Measurements from ENCODE around the gene RAI1.
"Not testable (repeated sequence)": the region's sequence is repeated elsewhere in the genome, so short reads cannot be mapped to it uniquely, and the experiment has no call there.

RAI1 gene

GRCh38 chr17:17679243-17679642 is 2.0 kb upstream of the RAI1 start:
- DNase-seq (ENCODE audit: extremely low read depth in 1 of 2, low read depth in 1 of 2) = no peak

DNA sequence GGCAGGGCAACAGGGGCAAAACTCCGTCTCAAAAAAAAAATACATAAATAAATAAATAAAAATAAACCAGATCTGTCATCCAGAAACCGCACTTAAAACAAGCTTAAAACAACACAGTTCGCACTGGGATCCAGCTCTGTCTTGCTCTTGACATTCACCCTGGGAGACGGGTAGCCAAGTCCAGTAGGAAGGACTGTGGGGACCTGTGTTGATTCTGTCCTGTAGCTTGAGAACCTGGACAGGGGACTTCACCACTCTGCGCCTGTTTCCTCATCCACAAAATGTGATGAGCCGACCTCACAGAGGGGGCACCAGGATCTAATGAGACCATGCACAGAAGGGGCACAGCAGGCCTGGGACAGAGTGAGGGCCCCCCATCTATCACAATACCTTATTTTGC is 1.5 kb upstream of the RAI1 start:
- no peak for DNase-seq (ENCODE audit: extremely low read depth in 1 of 2, low read depth in 1 of 2)

DNA sequence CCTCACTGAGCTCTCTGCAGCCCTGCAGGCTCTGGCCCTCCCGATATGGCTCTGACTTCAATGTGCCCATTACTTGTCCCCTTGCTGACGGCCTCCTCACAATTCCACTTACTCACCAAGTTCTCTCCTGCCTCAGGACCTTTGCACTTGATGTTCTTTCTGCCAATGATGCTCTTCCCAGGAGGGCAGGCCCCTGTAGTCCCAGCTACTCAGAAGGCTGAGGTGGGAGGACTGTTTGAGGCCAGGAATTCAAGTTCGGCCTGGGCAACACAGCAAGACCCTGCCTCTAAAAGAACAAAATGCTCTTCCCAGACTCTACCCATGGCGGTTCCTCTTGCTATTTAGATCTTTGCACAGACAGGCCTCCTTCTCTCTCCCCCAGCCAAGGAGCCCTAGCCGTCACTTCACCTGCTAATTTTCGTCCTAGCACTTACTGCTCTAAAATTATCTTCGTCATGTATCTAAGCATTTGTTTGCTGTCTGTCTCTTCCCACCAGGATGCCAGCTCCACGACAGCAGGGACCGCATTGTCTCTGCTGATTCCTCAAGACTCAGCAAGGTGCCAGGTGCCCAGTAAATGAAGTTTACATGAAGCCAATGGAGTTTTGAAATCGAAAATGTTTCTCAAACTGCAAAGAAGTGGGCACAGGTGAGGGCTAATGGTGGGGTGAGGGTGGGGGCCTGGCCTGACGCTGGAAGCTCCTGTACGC is 626 bp upstream of the RAI1 start:
- DNase-seq (ENCODE audit: extremely low read depth in 1 of 2, low read depth in 1 of 2) = no peak

GRCh38 chr17:17681744-17682292 is 560 bp downstream of the RAI1 start:
- no peak for DNase-seq (ENCODE audit: extremely low read depth in 1 of 2, low read depth in 1 of 2)

DNA sequence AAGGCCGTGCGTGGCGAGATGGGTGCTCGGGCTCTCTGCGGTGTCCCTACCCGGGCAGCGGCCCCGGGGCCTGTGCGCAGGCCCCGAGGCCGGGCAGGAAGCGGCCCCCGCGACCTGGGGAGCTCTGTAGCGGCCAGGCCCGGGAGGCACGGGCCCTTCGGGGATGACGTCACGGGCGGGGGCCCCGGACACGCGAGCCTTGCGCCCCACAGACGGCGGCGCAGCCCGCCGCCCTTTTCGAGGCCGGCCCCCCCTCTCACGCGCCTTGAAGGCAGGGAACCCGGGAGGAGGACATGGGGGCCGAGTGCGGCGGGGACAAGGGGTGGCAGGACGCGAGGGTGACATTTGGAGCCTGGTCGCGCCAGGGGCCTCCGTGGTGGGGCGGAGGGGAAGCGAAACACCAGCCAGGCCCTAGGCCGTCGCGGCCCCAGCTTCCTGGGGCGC is 1.1 kb downstream of the RAI1 start:
- DNase-seq (ENCODE audit: extremely low read depth in 1 of 2, low read depth in 1 of 2) = peak in 1 of 2 donors; percentile 55

DNA sequence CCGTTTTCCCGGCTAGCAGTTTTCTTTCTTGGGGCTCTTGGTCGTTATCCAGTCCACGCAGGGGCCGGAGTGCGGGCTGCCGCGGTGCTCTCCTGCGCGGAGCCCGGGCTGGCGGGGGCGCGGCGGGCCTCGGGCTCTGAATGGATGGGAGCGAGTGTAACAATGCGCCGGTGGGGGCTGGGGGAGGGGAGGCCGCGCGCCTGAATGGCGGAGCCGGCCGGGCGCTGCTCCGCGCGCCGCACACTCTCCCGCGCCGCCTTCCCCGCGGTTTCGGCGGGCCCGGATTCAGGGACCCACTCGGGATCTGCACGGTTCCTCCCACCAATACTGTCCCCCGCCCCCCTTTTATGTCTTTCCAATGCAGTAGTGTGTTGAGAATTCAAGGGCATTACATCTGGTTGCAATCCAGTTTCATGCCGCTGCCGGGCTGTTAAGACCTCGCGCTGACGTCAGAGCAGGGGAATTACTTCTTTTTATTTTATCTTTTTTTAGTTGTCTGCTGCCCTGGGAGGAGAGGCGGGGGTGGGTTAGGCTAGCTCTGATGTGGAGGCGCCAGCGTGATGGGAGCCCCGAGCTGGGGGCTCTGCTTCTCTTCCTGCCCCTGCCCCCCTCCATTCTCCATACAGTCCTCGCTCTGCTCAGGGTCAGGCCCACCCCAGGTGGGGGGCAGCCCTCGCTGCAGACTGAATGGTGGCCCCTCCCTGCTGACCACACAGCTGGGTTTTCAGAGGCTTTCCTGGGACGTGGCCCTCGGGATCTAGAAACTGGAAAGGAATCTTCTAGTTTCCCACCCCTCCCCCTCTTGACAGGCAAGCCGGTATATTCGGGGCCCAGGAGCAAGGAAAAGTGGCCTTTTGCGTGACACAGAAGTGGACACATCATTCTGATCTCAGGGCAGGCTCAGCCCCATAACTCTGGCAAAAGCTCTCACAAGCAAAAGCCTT is 1.8 kb downstream of the RAI1 start:
- DNase-seq (ENCODE audit: extremely low read depth in 1 of 2, low read depth in 1 of 2) = peak in 1 of 2 donors; percentile 32

GRCh38 chr17:17683710-17684365 is 2.6 kb downstream of the RAI1 start:
- no peak for DNase-seq (ENCODE audit: extremely low read depth in 1 of 2, low read depth in 1 of 2)

- no peak for DNase-seq (ENCODE audit: extremely low read depth in 1 of 2, low read depth in 1 of 2)
Measured at GRCh38 chr17:17684906-17685774, 3.9 kb downstream of the RAI1 start.

- DNase-seq (ENCODE audit: extremely low read depth in 1 of 2, low read depth in 1 of 2) = no peak
Measured at GRCh38 chr17:17685775-17686291, 4.6 kb downstream of the RAI1 start.

DNA sequence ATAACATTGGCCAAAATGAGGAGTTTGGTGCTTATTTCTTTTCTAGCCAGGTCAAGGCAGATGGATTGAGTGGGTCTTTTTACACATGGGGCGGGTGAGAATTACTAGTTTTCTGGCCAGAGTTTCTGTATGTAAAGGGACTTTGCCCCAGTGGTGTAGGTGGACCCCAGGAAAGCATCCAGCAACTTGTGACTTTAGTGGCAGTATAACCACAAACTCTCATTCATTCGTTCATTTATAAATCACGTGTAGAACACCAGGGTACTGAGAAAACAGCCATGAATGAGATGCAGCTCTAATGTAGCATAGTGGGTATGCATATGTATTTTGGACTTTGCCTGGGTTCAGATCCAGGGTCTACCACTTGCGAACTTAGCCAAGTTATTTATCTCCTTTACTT is 8.1 kb downstream of the RAI1 start:
- DNase-seq (ENCODE audit: extremely low read depth in 1 of 2, low read depth in 1 of 2) = no peak

GRCh38 chr17:17690233-17690632 is 9.0 kb downstream of the RAI1 start:
- DNase-seq (ENCODE audit: extremely low read depth in 1 of 2, low read depth in 1 of 2) = not testable (repeated sequence)

DNA sequence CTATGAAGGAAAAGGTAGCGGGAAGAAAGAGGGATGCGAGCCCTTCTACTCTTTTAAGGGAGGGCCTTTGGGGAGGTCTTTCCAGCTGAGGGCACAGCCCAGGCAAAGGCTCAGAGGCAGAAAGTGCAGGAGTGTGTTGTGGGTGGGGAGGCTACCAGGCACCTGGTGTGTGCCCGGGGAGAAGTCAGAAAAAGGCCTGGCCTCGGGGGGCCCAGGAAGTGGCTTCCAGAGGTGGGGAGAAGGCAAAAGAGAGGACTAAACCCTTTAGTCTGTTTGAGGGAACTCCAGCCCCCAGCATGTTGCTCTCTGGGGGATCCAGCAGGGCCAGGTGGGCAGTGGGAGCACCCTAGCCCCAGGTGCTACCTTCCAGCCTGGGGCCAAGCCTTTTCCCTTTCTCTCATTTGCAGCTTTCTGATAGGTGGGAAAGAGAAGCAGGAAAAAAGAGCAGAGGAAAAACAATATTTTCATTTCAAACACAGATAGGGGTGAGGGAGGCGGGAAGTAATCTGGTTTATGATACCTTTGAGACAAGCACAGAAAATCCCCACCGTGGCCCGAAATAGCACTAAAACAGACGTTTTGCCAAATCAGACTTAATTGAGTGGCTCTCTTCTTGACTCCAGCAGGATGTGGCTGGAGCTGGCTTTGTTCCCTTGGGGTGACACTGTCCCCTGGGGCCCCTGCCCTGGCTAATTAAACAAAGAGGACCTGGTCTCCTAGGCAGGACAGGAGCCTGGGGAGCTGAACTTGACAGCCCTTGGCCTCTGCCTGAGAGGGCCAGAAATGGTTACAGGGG is 10.4 kb downstream of the RAI1 start:
- DNase-seq (ENCODE audit: extremely low read depth in 1 of 2, low read depth in 1 of 2) = no peak

- no peak for DNase-seq (ENCODE audit: extremely low read depth in 1 of 2, low read depth in 1 of 2)
Measured at GRCh38 chr17:17692353-17693252, 11.3 kb downstream of the RAI1 start.

GRCh38 chr17:17693253-17694168 is 12.3 kb downstream of the RAI1 start:
- no peak for DNase-seq (ENCODE audit: extremely low read depth in 1 of 2, low read depth in 1 of 2)

DNA sequence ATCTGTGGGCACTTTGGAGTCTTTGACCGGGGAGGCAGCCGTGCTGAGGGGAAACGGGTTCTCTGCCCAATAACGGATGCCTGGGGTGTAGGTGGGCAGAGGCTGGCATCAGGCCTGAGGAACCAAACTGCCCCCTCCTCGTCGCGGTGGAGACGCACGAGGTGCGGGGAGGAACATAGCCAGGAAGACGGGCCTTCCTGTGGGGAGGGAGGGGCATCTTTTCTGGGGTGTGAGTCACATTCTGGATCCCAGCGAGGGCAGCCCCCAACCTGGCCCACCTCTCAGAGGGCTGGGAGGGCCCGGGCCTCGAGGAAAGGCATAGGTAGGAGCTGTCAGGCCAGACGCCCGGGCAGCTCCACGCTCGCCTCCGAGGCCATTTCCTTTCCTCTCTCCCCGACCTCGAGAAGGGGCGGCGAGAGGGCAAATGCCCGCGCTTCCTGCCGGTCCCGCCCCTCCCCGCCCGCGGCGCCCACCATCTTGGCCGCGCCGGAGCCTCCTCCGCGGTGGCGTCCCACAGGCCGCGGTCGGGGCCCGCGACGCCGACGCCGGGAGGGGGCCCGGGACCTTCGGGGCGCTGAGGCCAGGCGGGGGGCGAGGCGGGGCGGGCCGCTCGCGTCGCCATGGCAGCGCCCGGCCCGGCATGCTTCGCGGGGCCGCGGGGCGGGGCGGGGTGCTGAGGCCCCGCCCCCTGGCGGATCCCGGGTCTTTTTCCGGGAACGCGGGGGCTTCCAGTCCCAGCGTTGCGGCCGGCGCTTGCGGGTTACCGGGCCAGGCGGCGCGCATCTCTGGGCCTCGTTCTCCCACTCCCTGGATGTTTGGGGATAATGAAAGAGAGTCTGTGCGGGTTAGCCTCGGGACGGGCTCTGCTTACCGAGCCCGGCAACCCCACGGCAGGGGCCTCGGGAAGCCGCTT is 13.2 kb downstream of the RAI1 start:
- peak; percentile 40 to 41 for DNase-seq (ENCODE audit: extremely low read depth in 1 of 2, low read depth in 1 of 2)

DNA sequence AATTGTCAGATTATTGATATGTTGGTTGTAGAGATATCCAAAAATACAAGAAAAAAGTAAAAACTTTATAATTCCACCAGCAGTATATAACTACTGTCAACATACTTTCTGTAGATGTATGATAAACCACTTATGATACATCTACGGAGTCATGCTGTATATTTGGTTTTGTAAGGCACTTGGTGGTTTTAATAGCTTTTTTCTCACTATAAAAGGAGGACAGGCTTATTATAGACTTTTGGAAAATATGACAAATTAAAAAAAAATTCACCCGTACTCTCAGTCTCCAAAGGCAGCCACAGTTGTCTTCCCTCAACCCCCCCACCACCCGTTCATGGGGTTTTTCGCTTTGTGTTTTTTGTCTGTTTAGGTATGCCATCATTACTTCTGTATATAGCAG is 14.8 kb downstream of the RAI1 start:
- DNase-seq (ENCODE audit: extremely low read depth in 1 of 2, low read depth in 1 of 2) = no peak

Measured in stimulated activated CD8-positive, alpha-beta memory T cell treated with anti-CD3 and anti-CD28 coated beads, Interleukin-7, amount 100 ng/mL, for 48 hours (primary cell).